GM12878 (cell line): Measurements from ENCODE around the gene CASS4. TPM values are rescaled to one million over a fixed set of nuclear protein-coding genes. Genes with fewer than 3 reads are reported as not detected.

Source experiments
- ATAC-seq: fragments of 200-7000 bp; cut with Tn5 transposase; 3 replicates; pipeline ENCODE4 v1.9.1; 2020; ENCODE audit warnings: mild to moderate bottlenecking, moderate library complexity
- BruUV-seq: library from RNA; stranded (reverse); fragments of 400-500 nt; replicated peaks from 2 replicates; lab custom pipeline; 2021; lab: Mats Ljungman, UMichigan
- CTCF ChIA-PET: fragments of 300-600 bp; sonication (Branson Sonifier 250); formaldehyde crosslinking; extraction: SDS; loops from one replicate; lab custom pipeline; 2021; ENCODE audit warnings: inconsistent platforms; lab: Yijun Ruan, JAX
- POLR2A ChIA-PET: fragments of 350-600 bp; formaldehyde crosslinking; extraction: SDS; loops from one replicate; lab custom pipeline; 2021; ENCODE audit warnings: inconsistent platforms; lab: Charles Lee
- RAD21 ChIA-PET: fragments of 300-600 bp; sonication (Branson Sonifier 250); formaldehyde crosslinking; loops from one replicate; lab custom pipeline; 2023; ENCODE audit warnings: antibody characterized with exemption; ENCODE audit not compliant: unreplicated experiment; lab: Charles Lee
- SMC1A ChIA-PET: fragments of 300-600 bp; sonication (Branson Sonifier 250); formaldehyde crosslinking; loops from one replicate; lab custom pipeline; 2023; ENCODE audit not compliant: unreplicated experiment, uncharacterized antibody; lab: Charles Lee
- DNase-seq: peaks from one replicate; pipeline ENCODE4 v3.0.0-alpha.2; 2011; ENCODE audit warnings: low read depth, low spot score
- FAIRE-seq: peaks from 3 replicates; lab custom pipeline; 2011; peaks lifted over from hg19 to GRCh38; lab: Jason Lieb, UNC
- H2AFZ ChIP-seq: 2 replicates; pipeline ENCODE4 v1.6.0; 2011; ENCODE audit warnings: low read depth, low read length, control low read depth; ENCODE audit not compliant: control insufficient read depth
- H3K27ac ChIP-seq: 2 replicates; pipeline ENCODE4 v1.5.1; 2011; ENCODE audit warnings: control low read depth; ENCODE audit not compliant: control insufficient read depth, insufficient read depth
- H3K27me3 ChIP-seq, 2 experiments: replicated peaks in 1 of 2; 2 replicates each; pipeline versions ENCODE4 v1.6.0 to v1.6.1; 2011; ENCODE audit warnings: low read length in 1 of 2; ENCODE audit not compliant: control insufficient read depth in 2 of 2, insufficient read depth in 2 of 2
- H3K36me3 ChIP-seq, 2 experiments: 2 replicates each; pipeline ENCODE4 v1.5.1; 2011; ENCODE audit warnings: low read length in 1 of 2; ENCODE audit not compliant: control insufficient read depth in 2 of 2, insufficient read depth in 2 of 2
- H3K4me1 ChIP-seq: 2 replicates; pipeline ENCODE4 v1.6.1; 2011; ENCODE audit warnings: mild to moderate bottlenecking, low read length, moderate library complexity, mixed read lengths; ENCODE audit not compliant: control insufficient read depth, insufficient read depth
- H3K4me2 ChIP-seq: 2 replicates; pipeline ENCODE4 v1.6.0; 2011; ENCODE audit warnings: control low read depth; ENCODE audit not compliant: control insufficient read depth, insufficient read depth
- H3K4me3 ChIP-seq: fragments of 200-600 bp; sonication (generic); 2 replicates; pipeline ENCODE4 v1.5.1; 2016
- H3K79me2 ChIP-seq: 2 replicates; pipeline ENCODE4 v1.6.0; 2011; ENCODE audit warnings: low read length; ENCODE audit not compliant: control insufficient read depth, insufficient read depth
- H3K9ac ChIP-seq: 2 replicates; pipeline ENCODE4 v1.8.0; 2011; ENCODE audit warnings: low read length, control low read depth, mixed read lengths; ENCODE audit not compliant: control insufficient read depth, insufficient read depth
- H3K9me3 ChIP-seq: replicated peaks from 3 replicates; pipeline ENCODE4 v1.5.1; 2011; ENCODE audit warnings: mild to moderate bottlenecking, low read length; ENCODE audit not compliant: control insufficient read depth, insufficient read depth
- H4K20me1 ChIP-seq: 2 replicates; pipeline ENCODE4 v1.6.0; 2011; ENCODE audit not compliant: control insufficient read depth, insufficient read depth
- EGR1 ChIP-seq, 2 experiments: IDR thresholded peaks; 1 replicate in 1 of 2; 2 replicates in 1 of 2; pipeline ENCODE4 v1.6.1; 2011 to 2012; ENCODE audit warnings: low read depth in 2 of 2, low read length in 2 of 2, borderline replicate concordance in 1 of 2, mild to moderate bottlenecking in 1 of 2, moderate library complexity in 1 of 2
- IKZF2 ChIP-seq, 2 experiments: fragments of 450-650 bp; IDR thresholded peaks; 2 replicates each; pipeline ENCODE4 v1.6.1; 2017; ENCODE audit warnings: mild to moderate bottlenecking in 2 of 2, moderate library complexity in 2 of 2
- MEF2A ChIP-seq: IDR thresholded peaks from 2 replicates; pipeline ENCODE4 v1.6.1; 2011; ENCODE audit warnings: low read depth, mild to moderate bottlenecking, low read length, moderate library complexity; ENCODE audit not compliant: insufficient read depth
- WGBS: methylation state at CpG from one replicate; pipeline ENCODE4 v1.1.6; 2016; ENCODE audit warnings: low lambda C conversion rate; ENCODE audit not compliant: insufficient replicate concordance, insufficient coverage; ENCODE audit errors: missing lambda C conversion rate; 5-methylcytosine and 5-hydroxymethylcytosine counted together
- in situ Hi-C: fragments of 300-500 bp; cut with MboI; formaldehyde crosslinking; loops from 9 replicates; pipeline ENCODE4 v1.14.3; 2018; ENCODE audit warnings: mixed read lengths
- intact Hi-C: fragments of 100-400 bp; cut with micrococcal nuclease; formaldehyde crosslinking; loops from one replicate; pipeline ENCODE4 v1.14.2; 2022; ENCODE audit not compliant: unreplicated experiment
- polyA plus RNA-seq, 11 experiments: library from polyadenylated mRNA; depleted of rRNA in 4 of 11; unstranded in 6 of 11; stranded (reverse) in 5 of 11; fragments of >200 nt; fragmentation: Nextera tagmentation in 4 of 11; fragmentation: Illumina TruSeq in 1 of 11; extraction: Ambion mirVana in 4 of 11; extraction: Trizol in 1 of 11; gene quantifications; 1 replicate in 1 of 11; 2 replicates in 10 of 11; pipeline versions ENCODE4 v1.2.1 to v1.2.3, GENCODE V29; 2011 to 2016; ENCODE audit warnings: inconsistent platforms in 2 of 11, missing spikeins in 2 of 11, low read depth in 1 of 11
- total RNA-seq, 4 experiments: library from RNA; depleted of rRNA in 3 of 4; stranded (reverse); fragments of >200 nt in 3 of 4; fragmentation: Illumina TruSeq in 1 of 4; extraction: Trizol in 1 of 4; gene quantifications; 2 replicates each; pipeline versions ENCODE4 v1.2.1 to v1.2.3, GENCODE V29; 2013 to 2021
- TF ChIP-seq, protein P1 (sequence below), 3 experiments: IDR thresholded peaks in 2 of 3; conservative IDR thresholded peaks in 1 of 3; 2 replicates each; pipeline ENCODE4 v1.5.1; 2011; ENCODE audit warnings: low read depth in 3 of 3, low read length in 3 of 3, mild to moderate bottlenecking in 3 of 3, control low read depth in 2 of 3, moderate library complexity in 2 of 3, inconsistent platforms in 1 of 3, mixed read lengths in 1 of 3; ENCODE audit not compliant: control insufficient read depth in 2 of 3, insufficient read depth in 1 of 3; ENCODE audit errors: extremely low read depth in 1 of 3
- TF ChIP-seq, protein P2 (sequence below): IDR thresholded peaks from 2 replicates; pipeline ENCODE4 v1.6.1; 2012; ENCODE audit warnings: low read depth, low read length, improper control_type of control experiment
- TF ChIP-seq, protein P3 (sequence below): fragments of 450-650 bp; IDR thresholded peaks from 2 replicates; pipeline ENCODE4 v1.6.1; 2017; ENCODE audit warnings: low read depth, mild to moderate bottlenecking, moderate library complexity

The CASS4 gene
- total and polyA plus RNA-seq, 10 of the 15 experiments (the other 5 are each of a cell fraction or from before 2014, with no cell fraction given): 0.04 to 0.24 (median 0.11) TPM; not detected in 1

DNA sequence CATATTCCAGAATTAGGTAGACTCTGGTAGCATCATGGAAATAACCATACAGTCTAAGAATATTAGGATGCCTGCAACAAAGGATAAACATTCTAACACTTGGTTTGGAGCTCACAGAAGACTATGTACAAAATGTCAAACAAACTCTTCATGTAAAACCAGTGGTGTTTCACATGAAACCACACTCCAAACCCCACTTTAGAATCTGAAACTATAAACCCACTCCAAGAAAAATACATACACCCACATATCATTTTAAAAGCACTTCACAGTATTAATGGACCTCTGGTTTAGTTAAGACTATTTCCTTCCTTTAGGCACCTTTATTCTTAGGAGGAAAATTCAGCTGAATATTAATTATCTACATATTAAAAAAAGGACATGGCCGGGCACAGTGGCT lies 30.6 kb upstream of the CASS4 start (continued):
- TF ChIP-seq, protein P1, sequence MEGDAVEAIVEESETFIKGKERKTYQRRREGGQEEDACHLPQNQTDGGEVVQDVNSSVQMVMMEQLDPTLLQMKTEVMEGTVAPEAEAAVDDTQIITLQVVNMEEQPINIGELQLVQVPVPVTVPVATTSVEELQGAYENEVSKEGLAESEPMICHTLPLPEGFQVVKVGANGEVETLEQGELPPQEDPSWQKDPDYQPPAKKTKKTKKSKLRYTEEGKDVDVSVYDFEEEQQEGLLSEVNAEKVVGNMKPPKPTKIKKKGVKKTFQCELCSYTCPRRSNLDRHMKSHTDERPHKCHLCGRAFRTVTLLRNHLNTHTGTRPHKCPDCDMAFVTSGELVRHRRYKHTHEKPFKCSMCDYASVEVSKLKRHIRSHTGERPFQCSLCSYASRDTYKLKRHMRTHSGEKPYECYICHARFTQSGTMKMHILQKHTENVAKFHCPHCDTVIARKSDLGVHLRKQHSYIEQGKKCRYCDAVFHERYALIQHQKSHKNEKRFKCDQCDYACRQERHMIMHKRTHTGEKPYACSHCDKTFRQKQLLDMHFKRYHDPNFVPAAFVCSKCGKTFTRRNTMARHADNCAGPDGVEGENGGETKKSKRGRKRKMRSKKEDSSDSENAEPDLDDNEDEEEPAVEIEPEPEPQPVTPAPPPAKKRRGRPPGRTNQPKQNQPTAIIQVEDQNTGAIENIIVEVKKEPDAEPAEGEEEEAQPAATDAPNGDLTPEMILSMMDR (IDR thresholded peaks at IDR 0.05 in 2 of 3, conservative IDR thresholded peaks at IDR 0.05 in 1 of 3; ENCODE audit: control insufficient read depth in 2 of 3, extremely low read depth in 1 of 3, insufficient read depth in 1 of 3, low read depth in 3 of 3, low read length in 3 of 3): no peak
- TF ChIP-seq IKZF2 (IDR thresholded peaks at IDR 0.05) (0 out of 4 replicates have a peak, but pooled peaks of 1 of the 2 experiments have one; percentile 20), MEF2A (peak; percentile 58; the same call in 1 of the 2 replicates), EGR1 (IDR thresholded peaks at IDR 0.05; ENCODE audit: borderline replicate concordance in 1 of 2, low read depth in 2 of 2, low read length in 2 of 2) (no peak)
- TF ChIP-seq, protein P2, sequence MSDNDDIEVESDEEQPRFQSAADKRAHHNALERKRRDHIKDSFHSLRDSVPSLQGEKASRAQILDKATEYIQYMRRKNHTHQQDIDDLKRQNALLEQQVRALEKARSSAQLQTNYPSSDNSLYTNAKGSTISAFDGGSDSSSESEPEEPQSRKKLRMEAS: no peak

GRCh38 chr20:56382696-56383095 lies 29.4 kb upstream of the CASS4 start:
- Histone ChIP-seq H3K79me2 (peaks cover 9% of the 10 kb centered on the region), H3K9ac (no peak overlapping the region), H3K27me3 (no peaks in the 10 kb centered on the region), H3K4me1 (no peaks in the 10 kb centered on the region), H3K4me3 (no peak overlapping the region), H3K36me3 (peaks cover 10 to 38% of the 10 kb centered on the region in 2 experiments), H4K20me1 (peaks cover 3% of the 10 kb centered on the region), H3K9me3 (no peaks in the 10 kb centered on the region), H3K27ac (no peak overlapping the region), H3K4me2 (no peak overlapping the region), H2AFZ (no peak overlapping the region)
- intact Hi-C loops (no loop called here), in situ Hi-C loops (no loop called here)
- ChIA-PET RAD21 (interaction anchor here (0.7 to 1.4 kb wide), 2 partner anchors 24 to 27 kb away, joined by 3 read pairs; partner anchors contain the start of gene FAM210B), SMC1A (interaction anchor here (3.4 kb wide), 1 partner anchor 9 kb away, joined by 10 read pairs; no protein-coding TSS in a partner anchor), CTCF (interaction anchor here (0.9 to 2.2 kb wide), 3 partner anchors 9 to 1930 kb away, joined by 3 to 8 read pairs (median 4); partner anchors contain the start of genes AURKA and CSTF1), POLR2A (interaction anchor here (1.2 kb wide), 1 partner anchor 9 kb away, joined by 4 read pairs; the partner anchor contains the start of genes AURKA and CSTF1)
- ATAC-seq: no peak
- no peak for DNase-seq
- WGBS: 96% methylated on average over 4 of the region's 4 CpGs
- BruUV-seq: no TSS peak
- peak; percentile 62 for FAIRE-seq
- TF ChIP-seq, protein P3, sequence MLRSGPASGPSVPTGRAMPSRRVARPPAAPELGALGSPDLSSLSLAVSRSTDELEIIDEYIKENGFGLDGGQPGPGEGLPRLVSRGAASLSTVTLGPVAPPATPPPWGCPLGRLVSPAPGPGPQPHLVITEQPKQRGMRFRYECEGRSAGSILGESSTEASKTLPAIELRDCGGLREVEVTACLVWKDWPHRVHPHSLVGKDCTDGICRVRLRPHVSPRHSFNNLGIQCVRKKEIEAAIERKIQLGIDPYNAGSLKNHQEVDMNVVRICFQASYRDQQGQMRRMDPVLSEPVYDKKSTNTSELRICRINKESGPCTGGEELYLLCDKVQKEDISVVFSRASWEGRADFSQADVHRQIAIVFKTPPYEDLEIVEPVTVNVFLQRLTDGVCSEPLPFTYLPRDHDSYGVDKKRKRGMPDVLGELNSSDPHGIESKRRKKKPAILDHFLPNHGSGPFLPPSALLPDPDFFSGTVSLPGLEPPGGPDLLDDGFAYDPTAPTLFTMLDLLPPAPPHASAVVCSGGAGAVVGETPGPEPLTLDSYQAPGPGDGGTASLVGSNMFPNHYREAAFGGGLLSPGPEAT: no peak
